GM12865 (cell line): ENCODE results near the gene CBLN2.

Source experiments
- DNase-seq: peaks from one replicate; pipeline ENCODE4 v3.0.0; 2010; ENCODE audit warnings: low read depth
- H3K4me3 ChIP-seq: 2 replicates; pipeline ENCODE4 v1.5.1; 2011; ENCODE audit warnings: mild to moderate bottlenecking, low read depth, low read length, control low read depth
- CTCF ChIP-seq: IDR thresholded peaks from 2 replicates; pipeline ENCODE4 v1.5.1; 2011; ENCODE audit warnings: low read length, control low read depth, low read depth, inconsistent platforms; ENCODE audit not compliant: insufficient read depth; ENCODE audit errors: missing control alignments

Gene CBLN2

DNA sequence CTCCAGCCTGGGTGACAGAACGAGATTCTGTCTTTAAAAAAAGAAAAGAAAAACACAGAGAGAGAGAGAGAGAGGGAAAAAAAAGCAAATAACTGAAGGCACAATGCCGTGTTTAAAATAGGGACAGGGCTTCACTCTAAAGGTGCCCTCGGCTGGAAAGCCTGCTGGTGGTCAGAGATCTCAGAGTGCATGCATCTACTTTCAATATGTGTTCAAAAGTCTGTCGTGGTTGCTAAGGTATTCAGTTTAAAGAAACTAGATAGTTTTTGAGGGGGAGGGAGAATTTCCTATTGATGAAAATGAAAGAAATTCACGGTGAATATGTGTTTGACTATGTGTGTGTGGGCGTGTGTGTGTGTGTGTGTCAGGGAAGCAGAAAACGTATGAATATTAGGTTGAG is 11.0 kb upstream of the CBLN2 start:
- no peak for TF ChIP-seq CTCF
- no peak for DNase-seq
- H3K4me3 ChIP-seq, result no peak overlapping the region

- no peak overlapping the region for H3K4me3 ChIP-seq
- no peak for TF ChIP-seq CTCF
- no peak for DNase-seq
These were observed 636 bp downstream of the CBLN2 start for GRCh38 chr18:72543357-72544055.

GRCh38 chr18:72542984-72543356 is 1.2 kb downstream of the CBLN2 start:
- TF ChIP-seq CTCF, result no peak
- no peak for DNase-seq
- H3K4me3 ChIP-seq, result no peak overlapping the region

GRCh38 chr18:72542342-72542741 is 1.8 kb downstream of the CBLN2 start:
- H3K4me3 ChIP-seq, result no peak overlapping the region
- TF ChIP-seq CTCF, result no peak
- no peak for DNase-seq

DNA sequence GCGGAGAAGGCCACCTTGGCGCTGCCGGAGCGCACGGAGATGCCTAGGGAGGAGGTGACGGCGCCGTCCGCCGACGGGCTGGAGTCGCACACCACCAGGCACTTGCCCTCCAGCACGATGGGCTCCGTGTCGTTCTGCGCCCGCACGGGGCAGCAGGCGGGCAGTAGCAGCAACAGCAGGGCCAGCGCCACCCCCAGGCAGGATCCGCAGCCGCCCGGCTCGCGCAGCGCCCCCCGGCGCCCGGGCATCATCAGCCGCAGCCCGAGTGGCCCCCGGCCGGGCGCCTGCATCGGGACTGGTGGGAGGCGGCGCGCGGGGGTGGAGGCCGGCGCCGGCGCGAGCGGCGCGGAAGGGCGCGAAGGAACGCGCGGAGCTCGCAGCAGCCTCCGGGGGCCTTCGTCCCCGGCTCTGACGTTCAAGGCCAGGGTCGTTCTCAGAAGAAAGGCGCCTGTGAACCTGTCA is 2.2 kb downstream of the CBLN2 start:
- DNase-seq, result no peak
- H3K4me3 ChIP-seq, result no peak overlapping the region
- TF ChIP-seq CTCF, result no peak

DNA sequence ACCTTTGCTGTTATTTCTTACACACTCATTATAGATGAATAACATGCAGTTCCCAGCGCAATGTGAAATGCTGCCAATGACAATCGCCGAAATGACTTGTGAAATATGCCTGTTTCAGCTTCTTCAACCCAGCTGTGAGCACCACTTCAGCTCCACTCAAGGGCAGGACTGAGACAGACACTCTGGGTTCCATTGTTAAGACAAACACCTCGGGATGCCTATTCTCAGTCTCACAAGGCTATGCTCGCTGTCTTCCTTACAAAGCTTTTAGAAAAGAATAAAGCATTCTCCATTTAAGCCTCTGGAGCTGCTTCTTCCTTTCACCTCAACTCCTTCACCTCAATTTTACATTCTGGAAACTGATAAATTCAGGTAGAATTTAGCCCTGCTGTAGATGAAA is 4.2 kb downstream of the CBLN2 start:
- no peak overlapping the region for H3K4me3 ChIP-seq
- TF ChIP-seq CTCF, result no peak
- DNase-seq, result no peak

DNA sequence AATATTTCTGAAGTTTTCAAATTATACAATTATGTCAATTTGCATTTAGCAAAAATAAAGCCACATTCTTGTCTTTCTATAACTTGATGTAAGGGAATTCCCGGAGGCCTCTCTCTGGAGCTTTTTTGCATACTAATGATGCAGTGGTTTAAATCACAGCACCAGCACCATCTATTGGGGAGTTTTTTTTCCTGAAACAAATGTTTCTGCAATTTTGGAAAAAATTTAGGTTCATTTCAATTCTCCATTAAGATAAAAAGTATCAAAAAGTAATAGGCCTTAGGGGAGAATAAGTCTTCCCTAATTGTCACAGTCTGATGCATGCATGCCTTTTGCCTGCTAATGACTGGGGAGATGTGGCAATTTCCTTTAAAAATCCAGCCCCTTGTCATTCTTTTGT is 13.5 kb downstream of the CBLN2 start:
- no peak for DNase-seq
- no peak for TF ChIP-seq CTCF
- H3K4me3 ChIP-seq, result no peak overlapping the region
